Central memory CD8-positive, alpha-beta T cell (primary cell): ENCODE results near the gene HBS1L.
A peak's percentile ranks its signal among the peaks of the same experiment; 100 is the strongest.

Experiments used
- ATAC-seq: fragments of 150-1000 bp; cut with Tn5 transposase; replicated peaks from 2 replicates; pipeline ENCODE4 v1.10.0; 2022; ENCODE audit warnings: mild to moderate bottlenecking, moderate FRiP score, moderate number of reproducible peaks; ENCODE audit not compliant: poor library complexity, severe bottlenecking; ENCODE audit errors: extremely low read depth
- DNase-seq, 2 donors: peaks; one replicate each; pipeline ENCODE4 v3.0.0; 2021; ENCODE audit warnings: low spot score in 2 of 2
- H3K27ac Mint-ChIP-seq: one replicate; pipeline ENCODE4 v1.8.0; 2022; ENCODE audit warnings: low read depth, mild to moderate bottlenecking, moderate library complexity, mixed read lengths
- H3K27me3 Mint-ChIP-seq: one replicate; pipeline ENCODE4 v1.8.0; 2022; ENCODE audit warnings: mixed read lengths
- H3K36me3 Mint-ChIP-seq: one replicate; pipeline ENCODE4 v1.8.0; 2022; ENCODE audit warnings: mild to moderate bottlenecking, moderate library complexity, mixed read lengths; ENCODE audit not compliant: insufficient read depth
- H3K4me1 Mint-ChIP-seq: one replicate; pipeline ENCODE4 v1.8.0; 2022; ENCODE audit warnings: mixed read lengths
- H3K4me3 Mint-ChIP-seq: one replicate; pipeline ENCODE4 v1.8.0; 2022; ENCODE audit warnings: mild to moderate bottlenecking, moderate library complexity, mixed read lengths
- H3K9me3 Mint-ChIP-seq: one replicate; pipeline ENCODE4 v1.8.0; 2022; ENCODE audit warnings: mixed read lengths

The HBS1L gene

DNA sequence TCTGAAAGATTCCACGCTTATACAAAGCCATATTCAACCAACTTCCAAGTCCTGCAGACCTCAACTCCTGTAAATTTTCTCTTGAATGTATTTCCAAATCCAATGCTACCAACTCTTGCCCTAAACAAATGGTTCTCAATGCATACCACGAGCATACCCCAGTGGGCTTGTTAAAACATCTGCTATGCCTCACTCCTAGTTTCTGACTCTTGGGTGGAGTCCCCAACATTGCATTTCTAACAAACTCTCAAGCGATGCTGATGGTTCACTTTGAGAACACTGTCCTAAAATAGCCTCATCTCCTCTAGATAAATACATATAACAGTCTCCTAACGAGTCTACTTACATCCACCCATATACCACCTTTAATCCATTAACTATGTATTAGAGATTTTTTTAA, 7.3 kb downstream of the HBS1L start:
- H3K9me3 Mint-ChIP-seq, result no peaks in the 10 kb centered on the region
- no peak overlapping the region for H3K4me3 Mint-ChIP-seq
- ATAC-seq (no peak), DNase-seq (no peak)
- no peaks in the 10 kb centered on the region for H3K27me3 Mint-ChIP-seq
- peak overlapping the region; percentile 12 for H3K27ac Mint-ChIP-seq
- H3K36me3 Mint-ChIP-seq, result peaks cover 21% of the 10 kb centered on the region
- peaks cover 61% of the 10 kb centered on the region for H3K4me1 Mint-ChIP-seq

DNA sequence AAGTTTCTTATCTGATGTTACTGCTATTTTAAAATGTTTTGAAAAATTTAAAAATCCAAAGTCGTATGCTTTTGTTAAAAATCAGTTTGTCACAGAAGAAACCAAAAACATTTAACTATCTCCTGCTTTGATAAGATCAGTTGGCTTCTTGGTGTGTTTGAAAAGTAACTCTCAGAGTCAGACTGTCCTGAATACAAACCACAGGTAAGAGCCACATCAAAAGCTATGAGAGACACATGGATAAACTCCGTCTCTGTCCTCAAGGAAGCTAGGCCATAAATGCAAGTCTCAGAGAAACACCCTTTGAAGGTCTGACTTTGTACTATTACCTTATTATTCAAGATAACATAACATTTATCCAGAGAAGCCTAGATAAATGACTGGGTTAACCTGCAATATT, 7.7 kb downstream of the HBS1L start:
- peaks cover 66% of the 10 kb centered on the region for H3K4me1 Mint-ChIP-seq
- no peaks in the 10 kb centered on the region for H3K9me3 Mint-ChIP-seq
- no peaks in the 10 kb centered on the region for H3K27me3 Mint-ChIP-seq
- no peak overlapping the region for H3K4me3 Mint-ChIP-seq
- no peak for ATAC-seq
- H3K36me3 Mint-ChIP-seq, result peaks cover 21% of the 10 kb centered on the region
- DNase-seq, result no peak
- H3K27ac Mint-ChIP-seq, result peak overlapping the region; percentile 12

DNA sequence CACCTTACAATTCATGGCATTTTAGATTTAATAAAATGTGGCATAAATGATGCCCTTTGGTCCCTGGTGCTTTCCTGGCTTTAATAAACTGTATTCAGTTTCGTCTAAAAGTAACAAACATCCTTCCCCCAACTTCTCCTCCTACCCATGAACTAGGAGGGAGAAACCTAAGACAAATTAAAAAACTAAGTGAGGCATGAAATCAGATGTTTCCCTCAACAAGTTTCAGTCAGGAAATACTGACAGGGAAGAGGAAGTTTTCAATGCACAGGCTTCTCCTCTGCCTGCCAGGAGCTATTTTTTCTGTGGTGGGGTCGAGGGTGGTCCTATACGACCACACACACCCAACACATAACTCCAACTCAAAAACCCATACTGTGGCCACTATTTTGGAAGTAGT, 10.0 kb downstream of the HBS1L start:
- ATAC-seq, result no peak
- Mint-ChIP-seq H3K27me3 (no peaks in the 10 kb centered on the region), H3K27ac (no peak overlapping the region), H3K4me1 (peaks cover 60% of the 10 kb centered on the region), H3K36me3 (peaks cover 25% of the 10 kb centered on the region), H3K4me3 (no peak overlapping the region), H3K9me3 (no peaks in the 10 kb centered on the region)
- no peak for DNase-seq

DNA sequence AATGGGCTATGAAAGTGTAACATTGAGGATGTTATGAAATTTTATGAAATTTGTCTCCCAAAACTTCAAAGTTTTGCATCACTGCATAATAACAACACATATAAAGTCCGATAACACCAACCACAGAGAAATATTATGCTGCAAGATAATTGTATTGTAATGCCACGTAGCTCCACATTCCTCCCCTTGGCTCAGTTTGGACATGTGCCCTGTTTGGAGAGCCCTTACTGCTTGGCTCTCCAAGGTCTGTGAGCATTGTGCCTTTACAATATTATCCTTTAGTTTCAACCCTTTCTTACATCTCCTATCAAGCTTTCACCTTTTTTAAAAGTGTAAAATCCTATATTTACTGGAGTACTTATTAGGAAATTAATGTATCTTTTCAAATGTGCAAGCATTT, 10.8 kb downstream of the HBS1L start:
- Mint-ChIP-seq H3K36me3 (peaks cover 26% of the 10 kb centered on the region), H3K9me3 (no peaks in the 10 kb centered on the region), H3K27me3 (no peaks in the 10 kb centered on the region), H3K4me1 (peaks cover 65% of the 10 kb centered on the region), H3K27ac (no peak overlapping the region), H3K4me3 (no peak overlapping the region)
- ATAC-seq (no peak), DNase-seq (no peak)

DNA sequence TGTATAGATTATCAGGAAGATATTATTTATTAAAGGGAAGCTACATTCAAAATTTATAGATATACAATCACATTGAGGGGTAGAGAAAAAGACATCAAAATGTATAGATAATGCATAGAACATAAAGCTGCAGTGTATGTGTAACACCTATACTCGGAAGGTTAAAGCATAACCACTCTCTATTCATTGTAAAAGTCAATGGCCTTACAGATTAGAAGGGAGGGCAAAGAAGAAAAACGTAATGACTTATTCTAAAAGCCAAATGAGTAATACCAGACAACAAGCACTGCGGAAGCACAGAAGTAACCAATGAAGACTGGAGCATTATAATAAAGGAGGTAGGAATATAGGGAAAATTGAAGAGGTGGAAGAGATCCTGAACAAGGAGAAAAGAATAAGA, 11.3 kb downstream of the HBS1L start:
- Mint-ChIP-seq H3K4me3 (no peak overlapping the region), H3K9me3 (no peaks in the 10 kb centered on the region), H3K36me3 (peaks cover 23% of the 10 kb centered on the region), H3K4me1 (peaks cover 60% of the 10 kb centered on the region), H3K27me3 (no peaks in the 10 kb centered on the region), H3K27ac (peak overlapping the region; percentile 13)
- no peak for DNase-seq
- ATAC-seq, result no peak

DNA sequence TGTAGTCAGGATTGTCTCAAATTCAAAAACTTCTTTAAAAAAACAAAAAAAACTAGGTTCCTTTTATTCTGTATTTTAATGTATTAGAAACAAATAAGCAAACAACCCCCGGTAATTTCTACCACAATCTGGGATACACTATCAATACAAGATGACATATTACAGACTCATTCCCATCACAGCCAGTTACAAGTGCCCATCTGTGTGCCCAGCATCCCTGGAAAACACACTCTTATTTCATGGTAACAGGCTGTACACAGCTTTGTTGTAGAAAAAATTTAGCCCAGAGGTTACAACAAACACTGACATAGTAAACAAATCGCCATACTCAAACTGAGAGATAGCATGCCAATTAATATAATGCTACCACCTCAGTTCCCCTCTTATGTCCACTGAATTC, 16.3 kb downstream of the HBS1L start:
- Mint-ChIP-seq H3K36me3 (peaks cover 43% of the 10 kb centered on the region), H3K9me3 (no peaks in the 10 kb centered on the region), H3K4me3 (no peak overlapping the region), H3K27ac (no peak overlapping the region), H3K4me1 (peaks cover 26% of the 10 kb centered on the region), H3K27me3 (no peaks in the 10 kb centered on the region)
- no peak for DNase-seq
- no peak for ATAC-seq

DNA sequence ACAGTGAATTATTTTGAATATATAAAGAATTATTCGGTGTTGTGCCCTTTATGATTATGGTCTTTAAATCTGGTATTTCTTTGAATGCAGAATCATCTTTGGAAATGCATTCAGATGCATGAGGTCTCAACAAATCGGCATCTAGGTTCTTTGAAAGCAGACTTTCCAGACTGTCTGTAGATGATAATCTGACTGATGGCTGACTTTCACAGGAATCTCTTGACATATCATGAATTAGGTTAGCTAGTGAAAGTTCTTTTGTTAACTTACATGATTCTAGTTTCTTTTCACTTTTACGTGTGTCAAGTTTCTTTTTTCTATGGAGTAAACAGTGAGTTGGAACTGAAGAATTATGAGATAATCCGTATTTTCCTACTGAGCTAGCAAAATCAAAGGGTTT, 17.1 kb downstream of the HBS1L start:
- no peak overlapping the region for H3K27ac Mint-ChIP-seq
- DNase-seq (no peak), ATAC-seq (no peak)
- H3K4me1 Mint-ChIP-seq, result peaks cover 21% of the 10 kb centered on the region
- H3K27me3 Mint-ChIP-seq, result no peaks in the 10 kb centered on the region
- no peaks in the 10 kb centered on the region for H3K9me3 Mint-ChIP-seq
- peaks cover 43% of the 10 kb centered on the region for H3K36me3 Mint-ChIP-seq
- H3K4me3 Mint-ChIP-seq, result no peak overlapping the region

DNA sequence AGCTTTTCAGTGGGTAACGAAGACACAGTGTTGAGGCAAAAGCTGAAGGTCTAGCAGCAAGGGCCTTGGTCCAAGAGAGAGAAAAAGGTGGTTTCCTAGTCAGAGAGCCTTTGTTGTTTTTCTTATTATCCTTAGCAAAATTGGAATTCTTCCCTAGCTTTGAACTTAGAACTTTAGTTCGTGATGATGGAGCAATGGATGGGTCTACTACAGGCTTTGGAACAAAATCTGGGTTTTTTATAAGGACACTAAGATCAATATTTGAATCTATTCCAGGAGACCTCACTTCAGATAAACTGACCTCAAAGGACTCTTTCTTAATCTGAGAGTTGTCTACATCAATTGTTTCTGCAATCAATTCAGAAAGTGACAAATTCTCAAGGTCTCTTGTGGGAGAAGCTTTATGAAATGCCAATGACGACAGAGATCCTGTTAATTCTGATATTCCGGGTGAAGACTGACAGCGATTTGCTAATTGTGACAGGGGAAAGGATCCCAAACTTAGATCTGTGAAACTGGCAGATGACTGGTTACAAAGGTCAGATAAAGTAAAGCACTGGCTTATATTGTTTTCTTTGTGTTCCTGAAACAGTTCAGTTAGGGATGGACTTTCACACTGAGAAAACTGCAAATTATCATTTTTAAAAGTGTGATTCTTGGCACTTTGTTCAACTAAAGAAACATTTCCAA, 17.7 kb downstream of the HBS1L start:
- no peak overlapping the region for H3K27ac Mint-ChIP-seq
- DNase-seq, result no peak
- H3K9me3 Mint-ChIP-seq, result no peaks in the 10 kb centered on the region
- H3K27me3 Mint-ChIP-seq, result no peaks in the 10 kb centered on the region
- peaks cover 15% of the 10 kb centered on the region for H3K4me1 Mint-ChIP-seq
- no peak overlapping the region for H3K4me3 Mint-ChIP-seq
- no peak for ATAC-seq
- peaks cover 43% of the 10 kb centered on the region for H3K36me3 Mint-ChIP-seq

DNA sequence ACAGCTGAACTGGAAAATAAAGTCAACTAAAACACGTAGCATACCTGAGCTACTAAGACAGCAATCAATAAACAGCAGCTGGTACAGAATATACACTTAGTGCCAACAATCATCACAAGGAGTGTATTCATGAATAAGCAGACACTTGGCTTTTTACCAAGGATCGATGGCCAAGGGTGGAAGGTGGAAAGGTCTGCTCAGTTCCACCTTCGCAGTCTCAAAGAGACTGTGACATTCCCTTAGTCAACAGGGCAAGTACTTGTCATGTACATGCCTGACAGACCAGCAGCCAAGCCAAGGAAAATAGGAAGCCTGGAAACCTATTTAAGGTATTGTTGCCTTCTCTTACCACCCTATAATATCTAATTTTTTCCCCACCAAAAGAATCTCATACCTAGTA, 21.4 kb downstream of the HBS1L start:
- no peak for ATAC-seq
- Mint-ChIP-seq H3K4me1 (peaks cover 23% of the 10 kb centered on the region), H3K9me3 (no peaks in the 10 kb centered on the region), H3K27me3 (no peaks in the 10 kb centered on the region), H3K27ac (no peak overlapping the region), H3K4me3 (no peak overlapping the region), H3K36me3 (peaks cover 33% of the 10 kb centered on the region)
- DNase-seq, result no peak

DNA sequence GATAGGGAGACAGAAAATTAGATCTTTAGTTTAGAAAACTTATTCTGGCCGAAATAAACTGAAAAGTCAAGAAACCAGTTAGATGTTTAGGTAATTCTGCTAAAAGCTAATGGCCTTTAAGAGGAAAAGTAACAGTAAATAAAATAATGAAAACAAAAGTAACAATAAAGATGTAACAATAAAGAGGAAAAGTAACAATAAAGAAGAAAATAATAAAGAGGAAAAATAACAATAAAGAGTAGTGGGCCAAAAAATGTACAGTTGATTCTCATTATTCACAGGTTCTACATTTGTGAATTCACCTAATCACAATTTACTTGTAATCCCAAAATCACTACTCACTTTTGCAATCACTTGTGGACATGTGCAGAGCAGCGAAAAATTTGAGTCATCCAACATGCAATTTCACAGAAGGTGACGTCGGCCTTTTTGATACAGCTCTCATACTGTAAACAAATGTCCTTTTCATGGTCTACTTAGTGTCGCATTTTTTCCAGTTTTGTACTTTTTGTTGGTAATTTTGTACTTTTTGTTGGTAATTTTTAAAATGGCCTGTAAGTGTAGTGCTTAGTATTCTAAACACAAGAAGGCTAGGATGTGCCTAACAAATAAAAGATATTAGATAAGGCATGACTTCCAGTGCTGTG, 24.0 kb downstream of the HBS1L start:
- Mint-ChIP-seq H3K4me1 (peaks cover 37% of the 10 kb centered on the region), H3K36me3 (peaks cover 23% of the 10 kb centered on the region), H3K4me3 (peak overlapping the region; percentile 43), H3K27me3 (no peaks in the 10 kb centered on the region), H3K9me3 (no peaks in the 10 kb centered on the region), H3K27ac (peak overlapping the region; percentile 88)
- no peak for DNase-seq
- no peak for ATAC-seq

DNA sequence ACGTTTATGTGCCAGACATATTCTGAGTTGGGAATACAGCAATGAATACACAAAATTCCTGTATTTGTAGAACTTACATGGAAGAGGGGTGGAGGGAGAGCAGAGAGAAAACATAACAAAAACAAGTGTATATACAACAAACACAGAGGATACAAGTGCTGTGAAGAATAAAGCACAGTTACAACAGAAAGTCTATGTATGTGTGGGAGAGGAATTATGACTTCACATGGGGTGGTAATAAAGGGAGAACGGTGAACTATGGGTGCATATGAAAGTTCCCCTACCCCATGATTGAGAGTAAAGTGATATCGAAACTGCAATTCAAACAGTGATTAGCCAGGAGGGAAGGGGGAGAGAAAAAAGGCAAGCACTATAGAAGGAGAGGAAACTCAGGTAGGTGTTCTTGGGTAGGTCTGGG, 24.6 kb downstream of the HBS1L start:
- Mint-ChIP-seq H3K27ac (peak overlapping the region; percentile 88), H3K4me3 (peak overlapping the region; percentile 43), H3K36me3 (peaks cover 21% of the 10 kb centered on the region), H3K9me3 (no peaks in the 10 kb centered on the region), H3K4me1 (peaks cover 42% of the 10 kb centered on the region), H3K27me3 (no peaks in the 10 kb centered on the region)
- ATAC-seq, result peak; percentile 62
- DNase-seq, result no peak

DNA sequence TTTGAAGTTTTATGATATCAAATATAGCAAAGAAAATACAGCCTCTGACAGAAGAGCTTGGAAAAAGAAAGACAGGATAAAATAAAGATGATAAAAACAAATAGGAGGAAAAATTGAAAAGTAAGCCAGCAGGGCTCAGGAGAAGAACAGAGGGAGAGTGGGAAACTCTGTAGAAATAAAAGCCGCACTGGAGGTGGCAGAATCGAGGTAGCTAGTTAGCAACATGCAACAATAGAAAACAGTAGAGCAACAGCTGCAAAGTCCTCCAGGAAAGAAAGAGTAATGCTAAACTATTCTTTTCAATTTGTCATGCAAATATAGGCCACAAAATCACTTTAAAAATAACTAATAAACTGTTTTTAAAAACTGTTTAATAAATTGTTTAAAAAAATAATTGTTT, 28.8 kb downstream of the HBS1L start:
- H3K27me3 Mint-ChIP-seq, result no peaks in the 10 kb centered on the region
- H3K36me3 Mint-ChIP-seq, result peaks cover 8% of the 10 kb centered on the region
- no peaks in the 10 kb centered on the region for H3K9me3 Mint-ChIP-seq
- DNase-seq (no peak), ATAC-seq (no peak)
- peaks cover 52% of the 10 kb centered on the region for H3K4me1 Mint-ChIP-seq
- peak overlapping the region; percentile 81 for H3K27ac Mint-ChIP-seq
- no peak overlapping the region for H3K4me3 Mint-ChIP-seq

DNA sequence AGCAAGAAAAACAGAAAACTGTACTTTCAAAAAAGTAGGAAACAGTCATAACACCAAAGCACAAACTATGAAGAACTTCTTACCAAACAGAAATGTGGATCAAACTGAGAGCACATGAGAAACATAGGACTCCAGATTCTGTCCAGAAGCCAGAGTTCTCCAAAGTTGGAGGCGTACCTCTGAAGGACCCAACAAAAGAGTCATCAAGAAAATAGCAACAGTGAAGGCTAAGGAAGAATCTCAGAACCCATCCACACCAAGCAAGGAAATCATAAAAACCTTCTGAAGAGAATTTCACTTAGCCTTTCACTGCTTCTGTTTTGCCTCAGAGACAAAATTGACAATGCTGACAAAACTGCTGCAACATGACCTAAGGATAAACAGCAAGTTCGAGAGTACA, 29.4 kb downstream of the HBS1L start:
- peaks cover 48% of the 10 kb centered on the region for H3K4me1 Mint-ChIP-seq
- H3K9me3 Mint-ChIP-seq, result no peaks in the 10 kb centered on the region
- H3K36me3 Mint-ChIP-seq, result peaks cover 5% of the 10 kb centered on the region
- no peaks in the 10 kb centered on the region for H3K27me3 Mint-ChIP-seq
- peak overlapping the region; percentile 81 for H3K27ac Mint-ChIP-seq
- ATAC-seq (no peak), DNase-seq (no peak)
- H3K4me3 Mint-ChIP-seq, result no peak overlapping the region
